IMR-90 (cell line): ENCODE data around the gene RBM34. TPM values are rescaled to one million over a fixed set of nuclear protein-coding genes. Genes with fewer than 3 reads are reported as not detected.
A peak's percentile ranks its signal among the peaks of the same experiment; 100 is the strongest.

Source experiments
- ATAC-seq: fragments of 200-7000 bp; cut with Tn5 transposase; 2 replicates; pipeline ENCODE4 v1.9.1; 2020; ENCODE audit warnings: low read depth, mild to moderate bottlenecking, moderate library complexity
- BruUV-seq: library from RNA; stranded (reverse); fragments of 400-500 nt; replicated peaks from 2 replicates; lab custom pipeline; 2021; lab: Mats Ljungman, UMichigan
- CTCF ChIA-PET: fragments of 300-600 bp; formaldehyde crosslinking; extraction: SDS; loops from one replicate; lab custom pipeline; 2021; ENCODE audit warnings: antibody characterized with exemption; lab: Yijun Ruan, JAX
- POLR2A ChIA-PET: fragments of 300-600 bp; sonication (Branson Sonifier 250); formaldehyde crosslinking; loops from one replicate; lab custom pipeline; 2022; ENCODE audit warnings: antibody characterized with exemption; ENCODE audit not compliant: unreplicated experiment; lab: Charles Lee
- DNase-seq: peaks from one replicate; pipeline ENCODE4 v3.0.0; 2013
- H2AFZ ChIP-seq: replicated peaks from 2 replicates; pipeline ENCODE3; 2013; ENCODE audit warnings: low read length, mild to moderate bottlenecking; ENCODE audit not compliant: poor library complexity
- H2AK5ac ChIP-seq: 2 replicates; pipeline ENCODE4 v1.6.1; 2013; ENCODE audit warnings: low read depth, low read length, inconsistent platforms
- H2AK9ac ChIP-seq: replicated peaks from 2 replicates; pipeline ENCODE3; 2013; ENCODE audit warnings: mild to moderate bottlenecking, low read depth, low read length, moderate library complexity; ENCODE audit not compliant: poor library complexity
- H2BK120ac ChIP-seq: 2 replicates; pipeline ENCODE4 v1.6.1; 2013; ENCODE audit warnings: low read depth, low read length, inconsistent platforms
- H2BK15ac ChIP-seq: 3 replicates; pipeline ENCODE4 v1.6.1; 2013; ENCODE audit warnings: low read depth, low read length, inconsistent platforms
- H2BK20ac ChIP-seq: 2 replicates; pipeline ENCODE4 v1.6.1; 2013; ENCODE audit warnings: low read depth, mild to moderate bottlenecking, inconsistent platforms, low read length, moderate library complexity
- H2BK5ac ChIP-seq: 2 replicates; pipeline ENCODE4 v1.6.1; 2013; ENCODE audit warnings: mild to moderate bottlenecking, low read depth, low read length, inconsistent platforms; ENCODE audit not compliant: poor library complexity, severe bottlenecking
- H3K14ac ChIP-seq: replicated peaks from 2 replicates; pipeline ENCODE4 v1.6.1; 2013; ENCODE audit warnings: low read depth, low read length, inconsistent platforms
- H3K18ac ChIP-seq: 2 replicates; pipeline ENCODE4 v1.6.1; 2013; ENCODE audit warnings: low read depth, low read length, control low read depth
- H3K23ac ChIP-seq: 2 replicates; pipeline ENCODE4 v1.6.1; 2013; ENCODE audit warnings: low read depth, low read length, inconsistent platforms
- H3K27ac ChIP-seq: 2 replicates; pipeline ENCODE4 v1.5.1; 2013; ENCODE audit warnings: mild to moderate bottlenecking, control low read depth, low read length; ENCODE audit not compliant: insufficient read depth
- H3K27me3 ChIP-seq: 2 replicates; pipeline ENCODE4 v1.6.1; 2013; ENCODE audit warnings: low read length; ENCODE audit not compliant: control insufficient read depth, insufficient read depth
- H3K36me3 ChIP-seq: 2 replicates; pipeline ENCODE4 v1.6.1; 2013; ENCODE audit warnings: low read length, mixed read lengths; ENCODE audit not compliant: control insufficient read depth, insufficient read depth
- H3K4ac ChIP-seq: 2 replicates; pipeline ENCODE4 v1.6.1; 2013; ENCODE audit warnings: low read depth, low read length, inconsistent platforms
- H3K4me1 ChIP-seq: 2 replicates; pipeline ENCODE4 v1.6.1; 2013; ENCODE audit warnings: low read length, mixed read lengths; ENCODE audit not compliant: control insufficient read depth, insufficient read depth
- H3K4me2 ChIP-seq: 2 replicates; pipeline ENCODE4 v1.6.1; 2013; ENCODE audit warnings: low read depth, mild to moderate bottlenecking, control low read depth, low read length, moderate library complexity
- H3K4me3 ChIP-seq: 2 replicates; pipeline ENCODE4 v1.5.1; 2013; ENCODE audit warnings: low read depth, mild to moderate bottlenecking, control low read depth, low read length, moderate library complexity; ENCODE audit not compliant: insufficient read depth
- H3K56ac ChIP-seq: 2 replicates; pipeline ENCODE4 v1.6.1; 2013; ENCODE audit warnings: low read length, inconsistent platforms; ENCODE audit not compliant: insufficient read depth; ENCODE audit errors: extremely low read depth
- H3K79me1 ChIP-seq, 2 experiments: 2 replicates each; pipeline ENCODE4 v1.6.1; 2013; ENCODE audit warnings: low read length in 2 of 2, inconsistent platforms in 1 of 2, low read depth in 1 of 2
- H3K9ac ChIP-seq: 2 replicates; pipeline ENCODE4 v1.6.1; 2013; ENCODE audit warnings: low read depth, low read length, control low read depth
- H3K9me1 ChIP-seq: 2 replicates; pipeline ENCODE4 v1.6.1; 2013; ENCODE audit warnings: low read length, inconsistent platforms; ENCODE audit not compliant: insufficient read depth
- H3K9me3 ChIP-seq: 2 replicates; pipeline ENCODE4 v1.6.1; 2013; ENCODE audit warnings: low read length; ENCODE audit not compliant: control insufficient read depth, insufficient read depth
- H4K20me1 ChIP-seq: 2 replicates; pipeline ENCODE4 v1.6.1; 2013; ENCODE audit warnings: low read length, inconsistent platforms; ENCODE audit not compliant: insufficient read depth
- H4K5ac ChIP-seq: 2 replicates; pipeline ENCODE4 v1.6.1; 2013; ENCODE audit warnings: mild to moderate bottlenecking, low read depth, low read length, control low read depth
- H4K8ac ChIP-seq, 2 experiments: 2 replicates each; pipeline ENCODE4 v1.6.1; 2013; ENCODE audit warnings: low read depth in 2 of 2, low read length in 2 of 2, control low read depth in 1 of 2, inconsistent platforms in 1 of 2
- H4K91ac ChIP-seq: 2 replicates; pipeline ENCODE4 v1.6.1; 2013; ENCODE audit warnings: low read depth, low read length, inconsistent platforms; ENCODE audit not compliant: insufficient read depth
- CEBPB ChIP-seq: IDR thresholded peaks from 2 replicates; pipeline ENCODE4 v1.6.1; 2012; ENCODE audit warnings: low read depth, low read length, improper control_type of control experiment
- ELK1 ChIP-seq: fragments of 150-350 bp; IDR thresholded peaks from 2 replicates; pipeline ENCODE4 v1.6.1; 2016; ENCODE audit warnings: low read depth, mild to moderate bottlenecking, low read length, moderate library complexity, borderline replicate concordance
- MAFK ChIP-seq: IDR thresholded peaks from 2 replicates; pipeline ENCODE4 v1.6.1; 2012; ENCODE audit warnings: low read depth, low read length, improper control_type of control experiment
- RAD21 ChIP-seq: IDR thresholded peaks from 2 replicates; pipeline ENCODE4 v1.6.1; 2012; ENCODE audit warnings: low read length, improper control_type of control experiment
- WGBS, 2 experiments: methylation state at CpG; one replicate each; pipeline versions ENCODE4 v1.1.5 to v1.1.7; 2013; ENCODE audit warnings: missing lambda C conversion rate in 2 of 2; ENCODE audit not compliant: insufficient read length in 1 of 2; ENCODE audit errors: extremely low coverage in 2 of 2; 5-methylcytosine and 5-hydroxymethylcytosine counted together
- dilution Hi-C: fragments of 300-500 bp; cut with HindIII; formaldehyde crosslinking; loops from one replicate; pipeline ENCODE4 v1.14.3; 2018; ENCODE audit warnings: low sequenced_read_pairs; ENCODE audit not compliant: unreplicated experiment
- in situ Hi-C: fragments of 300-500 bp; cut with MboI; formaldehyde crosslinking; loops from 3 replicates; pipeline ENCODE4 v1.14.3; 2019; ENCODE audit warnings: low sequenced_read_pairs, inconsistent platforms, mixed read lengths
- intact Hi-C: fragments of 100-400 bp; cut with micrococcal nuclease; formaldehyde crosslinking; loops from 2 replicates; pipeline ENCODE4 v1.10.0; 2022
- polyA plus RNA-seq, 3 experiments: library from polyadenylated mRNA; depleted of rRNA; stranded (reverse); fragments of >200 nt; gene quantifications; 2 replicates each; pipeline ENCODE4 v1.2.3, GENCODE V29; 2012; ENCODE audit warnings: low replicate concordance in 1 of 3
- total RNA-seq: library from RNA; depleted of rRNA; stranded (reverse); fragments of >200 nt; gene quantifications from 2 replicates; pipeline ENCODE4 v1.2.3, GENCODE V29; 2012

RBM34 gene
- total and polyA plus RNA-seq, 2 of the 4 experiments (the other 2 are of a cell fraction): 28.7 to 34.0 TPM

DNA sequence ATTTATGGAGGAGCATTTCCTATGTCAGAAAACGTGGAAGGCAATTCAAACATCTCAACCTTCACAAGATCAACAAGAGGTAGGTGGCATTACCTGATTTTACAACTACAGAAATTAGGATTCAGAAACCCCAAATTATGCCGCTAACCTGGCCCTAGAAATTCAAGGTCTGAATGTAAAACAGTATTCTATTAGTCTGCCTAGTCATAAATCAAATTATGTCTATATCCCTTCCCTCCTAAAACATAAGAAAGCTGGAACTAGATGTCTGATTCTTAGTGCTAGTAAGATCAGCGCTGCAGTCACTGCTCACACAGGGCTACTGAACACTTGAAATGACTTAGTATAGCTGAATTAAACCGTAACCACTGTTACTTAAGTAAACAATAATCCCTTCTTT is 33.8 kb downstream of the RBM34 start:
- Histone ChIP-seq H3K27ac (no peak overlapping the region), H2AFZ (no peak overlapping the region), H2BK5ac (peak overlapping the region; percentile 8), H3K4me1 (0 out of 2 replicates have a peak, but pooled peaks cover 1% of the 10 kb centered on the region), H3K4me2 (peak overlapping the region; percentile 99), H3K36me3 (peaks cover 9% of the 10 kb centered on the region), H3K14ac (0 out of 2 replicates have a peak overlapping the region, but pooled peaks have one; percentile 86), H3K4ac (no peak overlapping the region), H3K56ac (peak overlapping the region; percentile 78; the same call in 1 of the 2 replicates), H2AK5ac (0 out of 2 replicates have a peak overlapping the region, but pooled peaks have one; percentile 4), H4K8ac (no peak overlapping the region), H3K27me3 (no peaks in the 10 kb centered on the region), H2BK15ac (no peak overlapping the region), H3K18ac (no peak overlapping the region), H3K9me1 (no peaks in the 10 kb centered on the region; the same call in 1 of the 2 replicates), H4K20me1 (peaks cover 58% of the 10 kb centered on the region), H4K91ac (no peak overlapping the region), H2BK20ac (no peak overlapping the region), H3K79me1 (peaks cover 0 to 23% of the 10 kb centered on the region in 2 experiments; a peak in 2 of 4 replicates), H2AK9ac (no peak overlapping the region), H3K4me3 (peak overlapping the region; percentile 73), H3K9me3 (no peaks in the 10 kb centered on the region), H2BK120ac (no peak overlapping the region), H4K5ac (no peak overlapping the region), H3K9ac (peak overlapping the region; percentile 88; the same call in 1 of the 2 replicates), H3K23ac (peak overlapping the region; percentile 87)
- intact Hi-C loops: no loop called here
- in situ Hi-C loops: no loop called here
- ChIA-PET CTCF (no interaction called here), POLR2A (no interaction called here)
- no TSS peak for BruUV-seq
- no peak for TF ChIP-seq RAD21
- TF ChIP-seq MAFK: no peak
- TF ChIP-seq ELK1: no peak
- no peak for TF ChIP-seq CEBPB
- DNase-seq (no peak), ATAC-seq (no peak)
- dilution Hi-C loops: no loop called here
- WGBS, 2 experiments: no CpG with 5 or more reads among the region's 4 CpGs
